ENCODE results near the gene WWTR1. TPM values are rescaled to one million over a fixed set of nuclear protein-coding genes. Genes with fewer than 3 reads are reported as not detected.

WWTR1 gene
- total and polyA plus RNA-seq, 4 donors = 93.5 to 225 (median 131) TPM

DNA sequence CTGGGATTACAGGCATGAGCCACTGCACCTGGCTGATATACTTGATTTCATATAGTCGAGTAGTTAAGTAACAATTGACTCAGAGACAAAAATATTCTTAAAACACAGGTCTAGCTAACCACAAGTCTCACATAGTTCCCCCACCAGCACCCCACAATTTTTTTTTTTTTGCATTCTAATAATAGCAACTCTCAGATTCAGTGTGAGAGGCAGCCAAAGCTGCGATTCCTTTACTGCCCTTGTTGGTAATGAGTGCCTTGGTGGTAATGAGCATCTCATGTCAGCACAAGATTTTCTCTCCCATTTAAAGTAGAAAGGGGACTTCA is 72.5 kb downstream of the WWTR1 start:
- WGBS, 2 donors = 41 to 61% methylated on average over 2 of the region's 2 CpGs
- H3K4me1 ChIP-seq (ENCODE audit: control insufficient read depth in 1 of 2, insufficient read depth in 2 of 2, low read length in 2 of 2) = peaks cover 2 to 20% of the 10 kb centered on the region in 2 donors
- no peak overlapping the region for H3K4me3 ChIP-seq (ENCODE audit: low read length in 2 of 2)
- H3K36me3 ChIP-seq (ENCODE audit: control insufficient read depth in 1 of 2, insufficient read depth in 2 of 2, low read length in 1 of 2) = no peaks in the 10 kb centered on the region
- H3K27ac ChIP-seq (ENCODE audit: low read depth in 1 of 2, low read length in 2 of 2) = no peak overlapping the region
- ATAC-seq (ENCODE audit: low FRiP score) = no peak
- no peaks in the 10 kb centered on the region for H3K9me3 ChIP-seq (ENCODE audit: control insufficient read depth, low read length)
- no peaks in the 10 kb centered on the region for H3K27me3 ChIP-seq (ENCODE audit: control insufficient read depth in 1 of 2, insufficient read depth in 2 of 2, low read length in 1 of 2)
- intact Hi-C loops (cut with DNase I) = no loop called here
- no peak for DNase-seq

DNA sequence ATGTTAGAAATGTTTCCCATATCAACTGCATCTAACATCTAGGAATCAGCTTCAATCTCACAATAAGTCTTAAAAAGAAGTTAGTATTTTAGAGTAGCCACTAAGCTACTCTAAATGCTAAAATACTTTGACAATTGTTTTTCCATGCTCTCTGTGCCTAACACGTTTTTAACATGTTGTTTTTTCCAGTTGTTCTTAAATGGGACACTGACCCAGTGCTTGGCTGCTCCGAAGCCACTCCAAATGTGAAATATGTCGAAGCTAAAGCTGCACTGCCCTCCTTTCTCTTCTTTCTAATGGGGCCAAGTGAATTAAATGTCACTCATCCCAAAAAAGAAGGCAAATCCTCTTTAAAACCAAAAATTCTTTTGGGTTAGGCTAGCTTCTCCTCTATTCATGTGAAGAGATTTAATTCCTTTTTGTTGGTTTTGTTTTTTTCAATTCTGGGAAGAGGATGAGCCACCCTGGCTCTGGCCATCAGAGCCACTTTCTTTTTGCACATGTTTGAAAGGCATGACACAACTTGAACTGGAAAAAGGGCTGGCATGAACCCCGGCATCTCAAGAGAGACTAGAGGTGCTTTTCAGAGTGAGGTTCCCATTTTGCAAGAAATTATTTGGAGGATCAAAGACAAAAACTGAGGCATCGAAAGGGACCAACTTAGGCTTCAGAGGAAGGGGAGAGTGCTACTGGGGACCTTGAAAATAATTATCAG is 73.7 kb downstream of the WWTR1 start:
- DNase-seq (no peak), ATAC-seq (ENCODE audit: low FRiP score) (no peak)
- Histone ChIP-seq H3K9me3 (ENCODE audit: control insufficient read depth, low read length) (no peaks in the 10 kb centered on the region), H3K4me1 (ENCODE audit: control insufficient read depth in 1 of 2, insufficient read depth in 2 of 2, low read length in 2 of 2) (peaks cover 2 to 22% of the 10 kb centered on the region in 2 donors), H3K4me3 (ENCODE audit: low read length in 2 of 2) (no peak overlapping the region), H3K36me3 (ENCODE audit: control insufficient read depth in 1 of 2, insufficient read depth in 2 of 2, low read length in 1 of 2) (no peaks in the 10 kb centered on the region), H3K27me3 (ENCODE audit: control insufficient read depth in 1 of 2, insufficient read depth in 2 of 2, low read length in 1 of 2) (no peaks in the 10 kb centered on the region), H3K27ac (ENCODE audit: low read depth in 1 of 2, low read length in 2 of 2) (peak overlapping the region in 1 of 2 donors; percentile 25)
- intact Hi-C loops (cut with DNase I) = loop anchor here (5.0 kb wide), 2 partner anchors 33 to 37 kb away; no protein-coding TSS in a partner anchor
- WGBS, 2 donors = 27 to 28% methylated on average over 5 of the region's 5 CpGs

- no peak overlapping the region for H3K27ac ChIP-seq (ENCODE audit: low read depth in 1 of 2, low read length in 2 of 2)
- 47 to 56% methylated on average over 7 of the region's 7 CpGs for WGBS, 2 donors
- H3K4me3 ChIP-seq (ENCODE audit: low read length in 2 of 2) = no peak overlapping the region
- no peaks in the 10 kb centered on the region for H3K9me3 ChIP-seq (ENCODE audit: control insufficient read depth, low read length)
- H3K27me3 ChIP-seq (ENCODE audit: control insufficient read depth in 1 of 2, insufficient read depth in 2 of 2, low read length in 1 of 2) = no peaks in the 10 kb centered on the region
- peaks cover 2 to 30% of the 10 kb centered on the region in 2 donors for H3K4me1 ChIP-seq (ENCODE audit: control insufficient read depth in 1 of 2, insufficient read depth in 2 of 2, low read length in 2 of 2)
- DNase-seq (no peak), ATAC-seq (ENCODE audit: low FRiP score) (no peak)
- intact Hi-C loops (cut with DNase I) = loop anchor here (5.0 kb wide), 2 partner anchors 35 kb away; no protein-coding TSS in a partner anchor
- no peaks in the 10 kb centered on the region for H3K36me3 ChIP-seq (ENCODE audit: control insufficient read depth in 1 of 2, insufficient read depth in 2 of 2, low read length in 1 of 2)
These were observed 75.4 kb downstream of the WWTR1 start for GRCh38 chr3:149582395-149582794.

GRCh38 chr3:149581681-149582370 is 76.0 kb downstream of the WWTR1 start:
- intact Hi-C loops (cut with DNase I) = loop anchor here (5.0 kb wide), 2 partner anchors 35 kb away; no protein-coding TSS in a partner anchor
- ATAC-seq (ENCODE audit: low FRiP score) (peak; percentile 80), DNase-seq (peak in 1 of 2 donors; percentile 75)
- Histone ChIP-seq H3K27me3 (ENCODE audit: control insufficient read depth in 1 of 2, insufficient read depth in 2 of 2, low read length in 1 of 2) (no peaks in the 10 kb centered on the region), H3K9me3 (ENCODE audit: control insufficient read depth, low read length) (no peaks in the 10 kb centered on the region), H3K4me1 (ENCODE audit: control insufficient read depth in 1 of 2, insufficient read depth in 2 of 2, low read length in 2 of 2) (peaks cover 2 to 30% of the 10 kb centered on the region in 2 donors), H3K27ac (ENCODE audit: low read depth in 1 of 2, low read length in 2 of 2) (peak overlapping the region in 1 of 2 donors; percentile 72), H3K36me3 (ENCODE audit: control insufficient read depth in 1 of 2, insufficient read depth in 2 of 2, low read length in 1 of 2) (no peaks in the 10 kb centered on the region), H3K4me3 (ENCODE audit: low read length in 2 of 2) (no peak overlapping the region)
- WGBS, 2 donors = 4 to 5% methylated on average over 8 of the region's 8 CpGs

GRCh38 chr3:149581248-149581647 is 76.6 kb downstream of the WWTR1 start:
- ATAC-seq (ENCODE audit: low FRiP score) = no peak
- DNase-seq = no peak
- Histone ChIP-seq H3K4me1 (ENCODE audit: control insufficient read depth in 1 of 2, insufficient read depth in 2 of 2, low read length in 2 of 2) (peaks cover 0 to 30% of the 10 kb centered on the region in 2 donors), H3K36me3 (ENCODE audit: control insufficient read depth in 1 of 2, insufficient read depth in 2 of 2, low read length in 1 of 2) (no peaks in the 10 kb centered on the region), H3K4me3 (ENCODE audit: low read length in 2 of 2) (no peak overlapping the region), H3K27ac (ENCODE audit: low read depth in 1 of 2, low read length in 2 of 2) (no peak overlapping the region), H3K9me3 (ENCODE audit: control insufficient read depth, low read length) (no peaks in the 10 kb centered on the region), H3K27me3 (ENCODE audit: control insufficient read depth in 1 of 2, insufficient read depth in 2 of 2, low read length in 1 of 2) (no peaks in the 10 kb centered on the region)
- intact Hi-C loops (cut with DNase I) = loop anchor here (5.0 kb wide), 2 partner anchors 34 to 36 kb away; no protein-coding TSS in a partner anchor
- 6 to 11% methylated on average over 2 of the region's 2 CpGs for WGBS, 2 donors

GRCh38 chr3:149579838-149580542 is 77.8 kb downstream of the WWTR1 start:
- Histone ChIP-seq H3K4me1 (ENCODE audit: control insufficient read depth in 1 of 2, insufficient read depth in 2 of 2, low read length in 2 of 2) (peaks cover 2 to 30% of the 10 kb centered on the region in 2 donors), H3K4me3 (ENCODE audit: low read length in 2 of 2) (no peak overlapping the region), H3K36me3 (ENCODE audit: control insufficient read depth in 1 of 2, insufficient read depth in 2 of 2, low read length in 1 of 2) (no peaks in the 10 kb centered on the region), H3K27ac (ENCODE audit: low read depth in 1 of 2, low read length in 2 of 2) (peak overlapping the region; percentile 8 to 39), H3K9me3 (ENCODE audit: control insufficient read depth, low read length) (no peaks in the 10 kb centered on the region), H3K27me3 (ENCODE audit: control insufficient read depth in 1 of 2, insufficient read depth in 2 of 2, low read length in 1 of 2) (no peaks in the 10 kb centered on the region)
- DNase-seq = no peak
- WGBS, 2 donors = 33% methylated on average over 4 of the region's 4 CpGs
- intact Hi-C loops (cut with DNase I) = loop anchor here (5.0 kb wide), 2 partner anchors 33 to 37 kb away; no protein-coding TSS in a partner anchor
- ATAC-seq (ENCODE audit: low FRiP score) = no peak

GRCh38 chr3:149579161-149579560 is 78.7 kb downstream of the WWTR1 start:
- 16 to 21% methylated on average over 1 of the region's 1 CpG for WGBS, 2 donors
- H3K36me3 ChIP-seq (ENCODE audit: control insufficient read depth in 1 of 2, insufficient read depth in 2 of 2, low read length in 1 of 2) = no peaks in the 10 kb centered on the region
- ATAC-seq (ENCODE audit: low FRiP score) (no peak), DNase-seq (no peak)
- H3K27ac ChIP-seq (ENCODE audit: low read depth in 1 of 2, low read length in 2 of 2) = peak overlapping the region in 1 of 2 donors; percentile 12
- H3K9me3 ChIP-seq (ENCODE audit: control insufficient read depth, low read length) = no peaks in the 10 kb centered on the region
- intact Hi-C loops (cut with DNase I) = no loop called here
- H3K4me1 ChIP-seq (ENCODE audit: control insufficient read depth in 1 of 2, insufficient read depth in 2 of 2, low read length in 2 of 2) = peaks cover 2 to 27% of the 10 kb centered on the region in 2 donors
- H3K4me3 ChIP-seq (ENCODE audit: low read length in 2 of 2) = no peak overlapping the region
- H3K27me3 ChIP-seq (ENCODE audit: control insufficient read depth in 1 of 2, insufficient read depth in 2 of 2, low read length in 1 of 2) = no peaks in the 10 kb centered on the region

- intact Hi-C loops (cut with DNase I) = no loop called here
- DNase-seq (no peak), ATAC-seq (ENCODE audit: low FRiP score) (no peak)
- Histone ChIP-seq H3K36me3 (ENCODE audit: control insufficient read depth in 1 of 2, insufficient read depth in 2 of 2, low read length in 1 of 2) (no peaks in the 10 kb centered on the region), H3K27ac (ENCODE audit: low read depth in 1 of 2, low read length in 2 of 2) (no peak overlapping the region), H3K4me3 (ENCODE audit: low read length in 2 of 2) (no peak overlapping the region), H3K9me3 (ENCODE audit: control insufficient read depth, low read length) (no peaks in the 10 kb centered on the region), H3K4me1 (ENCODE audit: control insufficient read depth in 1 of 2, insufficient read depth in 2 of 2, low read length in 2 of 2) (peaks cover 2 to 16% of the 10 kb centered on the region in 2 donors), H3K27me3 (ENCODE audit: control insufficient read depth in 1 of 2, insufficient read depth in 2 of 2, low read length in 1 of 2) (no peaks in the 10 kb centered on the region)
- WGBS, 2 donors = 91 to 96% methylated on average over 2 of the region's 2 CpGs
These were observed 80.0 kb downstream of the WWTR1 start for GRCh38 chr3:149577801-149578200.

All from aorta (tissue), 5 donors.